Measurements from ENCODE around the gene NDUFC2. TPM values are rescaled to one million over a fixed set of nuclear protein-coding genes. Genes with fewer than 3 reads are reported as not detected.

Gene NDUFC2
- total RNA-seq, 6 experiments from 2014 or later, result 330 to 476 (median 410) TPM

DNA sequence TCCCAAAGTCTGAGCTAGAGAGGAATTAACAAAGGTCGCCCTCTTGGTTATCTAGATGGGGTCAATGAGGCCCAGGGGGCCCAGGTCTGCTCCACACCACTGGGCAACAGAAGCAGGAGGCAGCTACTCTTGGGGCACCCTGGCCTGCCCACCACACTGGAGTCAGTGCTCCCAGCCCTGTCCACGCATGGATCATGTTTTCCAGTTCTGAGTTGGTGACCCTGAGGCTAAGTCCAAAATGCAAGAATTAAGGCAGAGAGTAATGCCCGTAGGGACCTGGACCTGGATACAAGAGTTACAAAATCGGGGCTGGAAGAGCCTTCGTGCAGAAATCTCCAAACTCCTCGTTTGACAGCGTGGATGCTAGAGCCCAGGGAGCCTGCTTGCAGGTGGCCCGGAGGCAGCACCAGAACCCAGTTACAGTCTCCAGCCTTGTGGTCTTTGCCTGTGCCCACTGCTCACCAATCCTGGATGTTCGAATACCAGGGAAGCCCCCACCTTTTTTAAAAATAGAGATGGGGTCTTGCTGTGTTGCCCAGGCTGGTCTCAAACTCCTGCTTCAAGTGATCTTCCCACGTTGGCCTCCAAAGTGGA lies 22.1 kb downstream of the NDUFC2 start:
- DNase-seq, result no peak
- Mint-ChIP-seq H3K9me3 (no peaks in the 10 kb centered on the region), H3K36me3 (ENCODE audit: low read depth) (no peaks in the 10 kb centered on the region), H3K27me3 (ENCODE audit: insufficient read depth) (no peaks in the 10 kb centered on the region; the same call in none of the 2 replicates), H3K4me1 (ENCODE audit: low read depth) (no peaks in the 10 kb centered on the region; the same call in 1 of the 2 replicates), H3K27ac (no peak overlapping the region), H3K4me3 (no peak overlapping the region)
- TF ChIP-seq, protein P1, sequence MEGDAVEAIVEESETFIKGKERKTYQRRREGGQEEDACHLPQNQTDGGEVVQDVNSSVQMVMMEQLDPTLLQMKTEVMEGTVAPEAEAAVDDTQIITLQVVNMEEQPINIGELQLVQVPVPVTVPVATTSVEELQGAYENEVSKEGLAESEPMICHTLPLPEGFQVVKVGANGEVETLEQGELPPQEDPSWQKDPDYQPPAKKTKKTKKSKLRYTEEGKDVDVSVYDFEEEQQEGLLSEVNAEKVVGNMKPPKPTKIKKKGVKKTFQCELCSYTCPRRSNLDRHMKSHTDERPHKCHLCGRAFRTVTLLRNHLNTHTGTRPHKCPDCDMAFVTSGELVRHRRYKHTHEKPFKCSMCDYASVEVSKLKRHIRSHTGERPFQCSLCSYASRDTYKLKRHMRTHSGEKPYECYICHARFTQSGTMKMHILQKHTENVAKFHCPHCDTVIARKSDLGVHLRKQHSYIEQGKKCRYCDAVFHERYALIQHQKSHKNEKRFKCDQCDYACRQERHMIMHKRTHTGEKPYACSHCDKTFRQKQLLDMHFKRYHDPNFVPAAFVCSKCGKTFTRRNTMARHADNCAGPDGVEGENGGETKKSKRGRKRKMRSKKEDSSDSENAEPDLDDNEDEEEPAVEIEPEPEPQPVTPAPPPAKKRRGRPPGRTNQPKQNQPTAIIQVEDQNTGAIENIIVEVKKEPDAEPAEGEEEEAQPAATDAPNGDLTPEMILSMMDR (IDR thresholded peaks at IDR 0.05), result no peak

DNA sequence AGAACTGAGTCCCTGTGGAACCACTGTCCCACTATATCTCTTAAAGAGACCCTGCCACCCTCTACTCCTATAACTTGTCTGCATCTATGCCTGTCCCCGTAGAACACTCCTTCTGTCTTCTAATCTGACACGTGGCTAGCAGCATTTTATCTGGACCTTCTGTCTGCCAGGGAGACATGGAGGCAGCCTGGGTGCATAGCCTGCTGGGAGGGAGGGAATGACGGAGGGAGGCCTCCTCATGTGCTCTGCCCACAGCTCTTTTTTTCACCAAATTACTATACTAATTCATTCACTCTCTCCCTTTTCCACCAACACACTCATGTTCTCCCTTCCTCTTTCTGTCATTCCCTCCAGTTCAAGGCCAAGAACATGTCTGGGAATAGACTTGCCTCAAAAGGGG lies 23.6 kb downstream of the NDUFC2 start:
- Mint-ChIP-seq H3K9me3 (no peaks in the 10 kb centered on the region), H3K27ac (no peak overlapping the region), H3K4me3 (no peak overlapping the region), H3K4me1 (ENCODE audit: low read depth) (peaks cover 6% of the 10 kb centered on the region), H3K36me3 (ENCODE audit: low read depth) (no peaks in the 10 kb centered on the region), H3K27me3 (ENCODE audit: insufficient read depth) (no peaks in the 10 kb centered on the region; the same call in none of the 2 replicates)
- TF ChIP-seq, protein P1 (IDR thresholded peaks at IDR 0.05), result no peak
- no peak for DNase-seq

DNA sequence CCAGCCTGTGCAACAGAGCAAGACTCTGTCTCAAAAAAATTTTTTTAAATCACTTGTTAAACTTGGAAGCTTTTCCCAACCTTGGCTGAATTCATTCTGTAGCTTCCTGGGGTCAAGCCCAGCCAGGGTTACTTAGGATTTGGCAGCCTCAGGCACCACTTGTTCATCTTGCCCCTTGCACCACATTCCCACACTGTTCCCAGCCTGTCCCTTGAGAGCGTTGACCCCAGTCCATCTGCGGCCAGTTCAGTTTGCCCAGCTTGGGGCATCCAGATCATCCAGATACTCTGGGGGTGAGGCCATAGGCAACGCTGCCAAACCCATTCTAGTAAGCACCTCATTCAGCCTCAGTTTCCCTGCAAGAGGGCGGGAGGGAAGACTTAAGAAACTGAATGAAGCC lies 24.7 kb downstream of the NDUFC2 start:
- Mint-ChIP-seq H3K4me3 (no peak overlapping the region), H3K27me3 (ENCODE audit: insufficient read depth) (no peaks in the 10 kb centered on the region; the same call in none of the 2 replicates), H3K27ac (no peak overlapping the region), H3K36me3 (ENCODE audit: low read depth) (no peaks in the 10 kb centered on the region), H3K4me1 (ENCODE audit: low read depth) (peaks cover 13% of the 10 kb centered on the region), H3K9me3 (no peaks in the 10 kb centered on the region)
- no peak for DNase-seq
- TF ChIP-seq, protein P1 (IDR thresholded peaks at IDR 0.05), result no peak

DNA sequence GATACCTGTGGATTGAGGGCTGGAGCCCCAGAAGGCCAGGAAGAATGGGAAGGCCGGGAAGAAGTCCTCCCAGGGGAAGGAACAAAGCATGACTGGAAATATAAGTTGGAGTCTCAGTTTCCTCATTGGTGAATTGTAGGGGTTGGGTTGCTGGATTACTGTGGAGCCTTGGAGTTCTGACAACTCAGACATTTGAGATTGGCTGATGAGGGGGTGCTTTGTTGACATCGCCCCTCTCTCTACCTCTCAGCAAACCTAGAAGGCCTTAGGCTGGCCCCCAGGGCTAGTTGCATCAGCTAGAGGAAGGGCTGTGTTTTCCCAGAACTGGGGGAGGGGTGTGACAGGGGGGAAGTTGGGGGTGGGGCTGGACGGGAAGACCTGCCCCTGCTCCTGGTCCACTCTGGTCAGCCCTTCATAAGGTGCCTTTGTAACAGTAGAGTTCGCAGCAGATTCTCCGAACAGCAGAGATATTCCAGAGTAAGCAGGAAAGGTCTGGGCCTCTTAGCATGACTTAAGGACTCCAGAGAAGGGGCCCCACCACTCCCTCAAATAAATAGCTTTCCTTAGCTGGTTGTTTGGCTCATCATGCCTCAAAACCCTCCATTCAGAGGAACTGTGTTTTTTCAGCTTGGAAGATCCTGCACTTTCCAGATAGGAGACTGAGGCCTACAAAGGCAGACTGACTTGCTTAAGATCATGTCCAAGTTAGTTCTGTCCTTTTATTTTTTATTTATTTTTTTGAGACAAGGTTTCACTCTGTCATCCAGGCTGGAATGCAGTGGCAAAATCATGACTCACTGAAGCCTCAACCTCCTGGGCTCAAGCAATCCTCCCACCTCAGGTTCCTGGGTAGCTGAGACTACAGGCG lies 28.5 kb downstream of the NDUFC2 start:
- Mint-ChIP-seq H3K27ac (peak overlapping the region; percentile 91), H3K27me3 (ENCODE audit: insufficient read depth) (no peaks in the 10 kb centered on the region; the same call in none of the 2 replicates), H3K4me1 (ENCODE audit: low read depth) (peaks cover 19% of the 10 kb centered on the region), H3K36me3 (ENCODE audit: low read depth) (no peaks in the 10 kb centered on the region), H3K9me3 (no peaks in the 10 kb centered on the region), H3K4me3 (no peak overlapping the region)
- TF ChIP-seq, protein P1 (IDR thresholded peaks at IDR 0.05), result no peak
- peak; percentile 74 for DNase-seq

DNA sequence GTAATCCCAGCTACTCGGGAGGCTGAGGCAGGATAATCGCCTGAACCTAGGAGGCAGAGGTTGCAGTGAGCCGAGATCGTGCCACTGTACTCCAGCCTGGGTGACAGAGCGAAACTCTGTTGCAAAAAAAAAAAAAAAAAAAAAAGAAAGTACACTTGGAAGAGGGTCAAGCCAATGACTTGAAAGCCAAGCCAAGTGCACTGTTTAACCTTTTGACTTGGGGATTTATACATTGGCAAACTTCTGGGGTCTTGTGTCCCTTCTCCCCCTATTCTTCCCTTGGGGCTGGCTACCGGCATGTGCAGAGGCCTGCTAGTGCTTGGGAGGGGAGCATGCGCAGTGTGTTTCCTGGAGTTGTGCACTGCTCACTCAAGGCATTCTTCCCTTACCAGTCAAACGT lies 30.3 kb downstream of the NDUFC2 start:
- Mint-ChIP-seq H3K36me3 (ENCODE audit: low read depth) (no peaks in the 10 kb centered on the region), H3K4me1 (ENCODE audit: low read depth) (peaks cover 35% of the 10 kb centered on the region), H3K9me3 (no peaks in the 10 kb centered on the region), H3K27me3 (ENCODE audit: insufficient read depth) (no peaks in the 10 kb centered on the region; the same call in none of the 2 replicates), H3K4me3 (no peak overlapping the region), H3K27ac (no peak overlapping the region)
- TF ChIP-seq, protein P1 (IDR thresholded peaks at IDR 0.05), result no peak
- DNase-seq, result no peak

Measured in HFFc6 (cell line).